ENCODE measurements around the gene CNOT11. TPM values are rescaled to one million over a fixed set of nuclear protein-coding genes. Genes with fewer than 3 reads are reported as not detected.

The CNOT11 gene
- total RNA-seq, 1 experiment from 2014 or later = 57.8 TPM

DNA sequence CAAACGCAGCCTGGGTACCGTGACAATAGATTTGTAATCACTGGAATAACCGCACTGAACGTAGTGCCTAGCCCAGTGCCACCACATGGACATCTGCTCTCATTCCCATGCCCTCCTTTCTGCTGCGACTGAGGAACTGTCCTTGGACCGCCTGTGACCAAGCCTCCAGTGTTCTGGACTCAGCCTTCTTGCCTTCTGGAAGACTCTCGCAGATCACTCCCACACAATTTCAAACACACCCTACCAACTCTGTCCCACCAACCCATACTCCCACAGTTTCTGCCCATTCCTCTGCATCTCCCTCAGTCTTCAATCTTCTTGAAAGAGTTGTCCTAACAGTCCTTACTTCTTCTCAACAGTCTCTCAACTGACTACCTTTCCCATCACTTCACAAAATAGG lies 53.7 kb downstream of the CNOT11 start:
- DNase-seq (ENCODE audit: low read depth, low spot score) (no peak), ATAC-seq (no peak)
- Histone ChIP-seq H2AFZ (ENCODE audit: low read depth, low read length, poor library complexity, severe bottlenecking) (no peak overlapping the region), H3K4me1 (ENCODE audit: control insufficient read depth in 1 of 2, insufficient read depth in 2 of 2, low read length in 2 of 2) (peaks cover 16 to 40% of the 10 kb centered on the region in 2 experiments), H3K9me3 (ENCODE audit: control insufficient read depth in 1 of 2, insufficient read depth in 1 of 2, low read depth in 1 of 2, low read length in 2 of 2) (no peaks in the 10 kb centered on the region), H3K79me2 (ENCODE audit: insufficient read depth, low read length) (peaks cover 70% of the 10 kb centered on the region), H3K9me2 (ENCODE audit: insufficient read depth) (no peaks in the 10 kb centered on the region), H4K20me1 (ENCODE audit: insufficient read depth) (peaks cover 3% of the 10 kb centered on the region; the same call in 1 of the 2 replicates), H3K4me2 (ENCODE audit: low read length) (peak overlapping the region; percentile 84), H3K9ac (ENCODE audit: low read length) (no peak overlapping the region), H3K4me3 (replicated peaks in 1 of 2; ENCODE audit: low read depth in 1 of 2, low read length in 2 of 2) (peak overlapping the region in 1 of 2 experiments; percentile 86; a peak in 1 of 4 replicates), H3K27me3 (ENCODE audit: insufficient read depth, low read length) (no peaks in the 10 kb centered on the region), H3K27ac (ENCODE audit: low read depth, low read length) (no peak overlapping the region), H3K36me3 (ENCODE audit: control insufficient read depth in 1 of 2, insufficient read depth in 2 of 2, low read length in 2 of 2) (peaks cover 0 to 6% of the 10 kb centered on the region in 2 experiments; a peak in 1 of 4 replicates)
- RAD21 ChIA-PET (ENCODE audit: low non-redundant PET in 1 of 2, low total read pairs in 2 of 2, uncharacterized antibody in 2 of 2, unreplicated experiment in 2 of 2) = no interaction called here
- CTCF ChIA-PET = no interaction called here
- intact Hi-C loops (cut with micrococcal nuclease) = no loop called here
- TF ChIP-seq ZNF274 (IDR thresholded peaks at IDR 0.05; ENCODE audit: low read depth, low read length) (no peak), ELF1 (IDR thresholded peaks at IDR 0.05; ENCODE audit: borderline replicate concordance, low read depth) (no peak), TCF7L2 (IDR thresholded peaks at IDR 0.05; ENCODE audit: borderline replicate concordance, extremely low read depth, insufficient read depth, insufficient read length) (no peak), SIN3A (IDR thresholded peaks at IDR 0.05; ENCODE audit: low read depth) (no peak), POLR2A (IDR thresholded peaks at IDR 0.05; ENCODE audit: borderline replicate concordance, extremely low read depth, insufficient read depth, insufficient read length) (no peak), EZH2phosphoT487 (IDR thresholded peaks at IDR 0.05; ENCODE audit: borderline replicate concordance) (no peak), SP1 (IDR thresholded peaks at IDR 0.05; ENCODE audit: low read depth) (no peak), SRF (IDR thresholded peaks at IDR 0.05; ENCODE audit: low read depth) (no peak), EZH2 (IDR thresholded peaks at IDR 0.05) (no peak), FOSL1 (IDR thresholded peaks at IDR 0.05; ENCODE audit: low read depth) (no peak), RAD21 (IDR thresholded peaks at IDR 0.05; ENCODE audit: low read depth) (no peak), ZFX (IDR thresholded peaks at IDR 0.05) (no peak), CEBPB (IDR thresholded peaks at IDR 0.05; ENCODE audit: low read depth) (no peak)
- TF ChIP-seq, protein P1, sequence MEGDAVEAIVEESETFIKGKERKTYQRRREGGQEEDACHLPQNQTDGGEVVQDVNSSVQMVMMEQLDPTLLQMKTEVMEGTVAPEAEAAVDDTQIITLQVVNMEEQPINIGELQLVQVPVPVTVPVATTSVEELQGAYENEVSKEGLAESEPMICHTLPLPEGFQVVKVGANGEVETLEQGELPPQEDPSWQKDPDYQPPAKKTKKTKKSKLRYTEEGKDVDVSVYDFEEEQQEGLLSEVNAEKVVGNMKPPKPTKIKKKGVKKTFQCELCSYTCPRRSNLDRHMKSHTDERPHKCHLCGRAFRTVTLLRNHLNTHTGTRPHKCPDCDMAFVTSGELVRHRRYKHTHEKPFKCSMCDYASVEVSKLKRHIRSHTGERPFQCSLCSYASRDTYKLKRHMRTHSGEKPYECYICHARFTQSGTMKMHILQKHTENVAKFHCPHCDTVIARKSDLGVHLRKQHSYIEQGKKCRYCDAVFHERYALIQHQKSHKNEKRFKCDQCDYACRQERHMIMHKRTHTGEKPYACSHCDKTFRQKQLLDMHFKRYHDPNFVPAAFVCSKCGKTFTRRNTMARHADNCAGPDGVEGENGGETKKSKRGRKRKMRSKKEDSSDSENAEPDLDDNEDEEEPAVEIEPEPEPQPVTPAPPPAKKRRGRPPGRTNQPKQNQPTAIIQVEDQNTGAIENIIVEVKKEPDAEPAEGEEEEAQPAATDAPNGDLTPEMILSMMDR (IDR thresholded peaks at IDR 0.05 in 2 of 3, conservative IDR thresholded peaks at IDR 0.05 in 1 of 3; ENCODE audit: borderline replicate concordance in 1 of 3, insufficient read depth in 1 of 3, low read depth in 2 of 3, low read length in 2 of 3) = no peak
- TF ChIP-seq, protein P2, sequence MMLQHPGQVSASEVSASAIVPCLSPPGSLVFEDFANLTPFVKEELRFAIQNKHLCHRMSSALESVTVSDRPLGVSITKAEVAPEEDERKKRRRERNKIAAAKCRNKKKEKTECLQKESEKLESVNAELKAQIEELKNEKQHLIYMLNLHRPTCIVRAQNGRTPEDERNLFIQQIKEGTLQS (IDR thresholded peaks at IDR 0.05) = no peak
- TF ChIP-seq, protein P3, sequence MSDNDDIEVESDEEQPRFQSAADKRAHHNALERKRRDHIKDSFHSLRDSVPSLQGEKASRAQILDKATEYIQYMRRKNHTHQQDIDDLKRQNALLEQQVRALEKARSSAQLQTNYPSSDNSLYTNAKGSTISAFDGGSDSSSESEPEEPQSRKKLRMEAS (IDR thresholded peaks at IDR 0.05) = no peak
- BruUV-seq (replicated peaks) = no TSS peak
- POLR2A ChIA-PET = no interaction called here

Data from HCT116 (cell line).